Peyer's patch (tissue), 4 donors: ENCODE measurements around the gene PROSER3.

Experiments used
- CTCF ChIP-seq, 6 experiments: fragments of 450-650 bp in 4 of 6; fragments of 200-600 bp in 2 of 6; sonication (generic) in 1 of 6; IDR thresholded peaks; one replicate each; pipeline ENCODE4 v1.5.1; 2017 to 2019; ENCODE audit warnings: antibody characterized with exemption in 6 of 6, mild to moderate bottlenecking in 3 of 6, moderate library complexity in 1 of 6
- POLR2A ChIP-seq, 2 donors: fragments of 450-650 bp; IDR thresholded peaks; one replicate each; pipeline ENCODE4 v1.5.1; 2017; ENCODE audit warnings: antibody characterized with exemption in 2 of 2, mild to moderate bottlenecking in 2 of 2, moderate library complexity in 2 of 2

DNA sequence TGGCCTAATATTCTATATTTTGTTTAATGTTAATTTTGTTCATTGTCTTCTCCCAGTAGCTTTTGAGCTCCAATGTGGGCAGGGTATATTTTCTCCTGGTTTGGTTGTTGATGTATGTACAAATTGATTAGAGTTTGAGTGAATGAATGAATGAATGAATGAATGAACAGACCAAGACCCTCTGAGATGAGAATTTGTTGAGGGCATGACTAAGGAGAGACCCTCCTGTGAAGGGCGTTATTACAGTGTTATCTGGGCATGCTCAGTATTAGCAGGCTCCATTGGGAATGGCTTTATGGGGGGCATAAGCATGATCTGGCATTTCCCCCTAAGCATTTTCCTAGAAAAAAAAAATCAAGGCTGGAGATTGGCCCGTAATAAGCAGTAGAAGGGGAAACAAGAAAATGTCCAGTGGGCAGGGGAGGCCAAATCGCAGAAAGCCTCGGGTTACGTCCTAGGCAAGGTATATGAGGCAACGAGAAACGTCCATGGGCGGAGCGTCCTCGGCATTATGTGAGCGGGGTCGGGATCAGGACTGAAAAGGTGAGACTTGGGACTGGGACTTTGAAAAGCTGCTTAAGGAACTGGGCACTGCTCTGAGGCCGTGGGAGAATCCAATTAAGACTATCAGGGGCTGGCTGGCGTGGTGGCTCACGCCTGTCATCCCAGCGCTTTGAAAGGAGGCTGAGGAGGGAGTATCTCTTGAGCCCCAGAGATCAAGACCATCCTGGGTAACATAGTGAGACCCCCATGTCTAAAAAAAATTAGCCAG is 16.5 kb downstream of the PROSER3 start:
- TF ChIP-seq CTCF (IDR thresholded peaks at IDR 0.05) (no peak), POLR2A (IDR thresholded peaks at IDR 0.05) (no peak)
